Activated CD8-positive, alpha-beta memory T cell treated with anti-CD3 and anti-CD28 coated beads, Interleukin-2, amount 50 U/mL, for 1 hour (primary cell): ENCODE measurements around the gene TNXB.
A peak's percentile ranks its signal among the peaks of the same experiment; 100 is the strongest.

Experiments
- DNase-seq: peaks from one replicate; pipeline ENCODE4 v3.0.0-alpha.2; 2020; ENCODE audit errors: extremely low read depth

Gene TNXB, protein sequence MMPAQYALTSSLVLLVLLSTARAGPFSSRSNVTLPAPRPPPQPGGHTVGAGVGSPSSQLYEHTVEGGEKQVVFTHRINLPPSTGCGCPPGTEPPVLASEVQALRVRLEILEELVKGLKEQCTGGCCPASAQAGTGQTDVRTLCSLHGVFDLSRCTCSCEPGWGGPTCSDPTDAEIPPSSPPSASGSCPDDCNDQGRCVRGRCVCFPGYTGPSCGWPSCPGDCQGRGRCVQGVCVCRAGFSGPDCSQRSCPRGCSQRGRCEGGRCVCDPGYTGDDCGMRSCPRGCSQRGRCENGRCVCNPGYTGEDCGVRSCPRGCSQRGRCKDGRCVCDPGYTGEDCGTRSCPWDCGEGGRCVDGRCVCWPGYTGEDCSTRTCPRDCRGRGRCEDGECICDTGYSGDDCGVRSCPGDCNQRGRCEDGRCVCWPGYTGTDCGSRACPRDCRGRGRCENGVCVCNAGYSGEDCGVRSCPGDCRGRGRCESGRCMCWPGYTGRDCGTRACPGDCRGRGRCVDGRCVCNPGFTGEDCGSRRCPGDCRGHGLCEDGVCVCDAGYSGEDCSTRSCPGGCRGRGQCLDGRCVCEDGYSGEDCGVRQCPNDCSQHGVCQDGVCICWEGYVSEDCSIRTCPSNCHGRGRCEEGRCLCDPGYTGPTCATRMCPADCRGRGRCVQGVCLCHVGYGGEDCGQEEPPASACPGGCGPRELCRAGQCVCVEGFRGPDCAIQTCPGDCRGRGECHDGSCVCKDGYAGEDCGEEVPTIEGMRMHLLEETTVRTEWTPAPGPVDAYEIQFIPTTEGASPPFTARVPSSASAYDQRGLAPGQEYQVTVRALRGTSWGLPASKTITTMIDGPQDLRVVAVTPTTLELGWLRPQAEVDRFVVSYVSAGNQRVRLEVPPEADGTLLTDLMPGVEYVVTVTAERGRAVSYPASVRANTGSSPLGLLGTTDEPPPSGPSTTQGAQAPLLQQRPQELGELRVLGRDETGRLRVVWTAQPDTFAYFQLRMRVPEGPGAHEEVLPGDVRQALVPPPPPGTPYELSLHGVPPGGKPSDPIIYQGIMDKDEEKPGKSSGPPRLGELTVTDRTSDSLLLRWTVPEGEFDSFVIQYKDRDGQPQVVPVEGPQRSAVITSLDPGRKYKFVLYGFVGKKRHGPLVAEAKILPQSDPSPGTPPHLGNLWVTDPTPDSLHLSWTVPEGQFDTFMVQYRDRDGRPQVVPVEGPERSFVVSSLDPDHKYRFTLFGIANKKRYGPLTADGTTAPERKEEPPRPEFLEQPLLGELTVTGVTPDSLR (N-terminal part only)

GRCh38 chr6:32109114-32109764 lies at the start of gene TNXB:
Gene TNXB, minus strand, starts transcription at chr6:32109338. Its CDS starts 11,140 bp downstream, at chr6:32098198.
- no peak for DNase-seq

DNA sequence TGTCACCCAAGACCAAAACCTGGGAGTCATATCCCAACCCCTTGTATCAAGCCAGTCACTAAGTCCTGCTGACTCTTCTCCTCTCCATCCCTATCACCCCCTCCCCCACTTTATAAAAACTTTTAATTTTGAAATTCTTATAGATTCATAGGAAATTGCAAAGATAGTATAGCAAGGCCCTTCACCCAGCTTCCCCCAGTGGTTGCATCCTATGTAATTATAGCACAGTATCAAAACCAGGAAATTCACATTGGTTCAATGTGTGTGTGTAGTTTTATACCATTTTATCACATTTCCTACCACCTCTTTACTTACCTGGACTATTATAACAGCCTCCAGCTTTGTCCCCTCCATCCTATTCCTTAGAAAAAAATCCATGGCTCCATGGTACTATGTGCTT lies 48.9 kb upstream of the TNXB start:
- no peak for DNase-seq

DNA sequence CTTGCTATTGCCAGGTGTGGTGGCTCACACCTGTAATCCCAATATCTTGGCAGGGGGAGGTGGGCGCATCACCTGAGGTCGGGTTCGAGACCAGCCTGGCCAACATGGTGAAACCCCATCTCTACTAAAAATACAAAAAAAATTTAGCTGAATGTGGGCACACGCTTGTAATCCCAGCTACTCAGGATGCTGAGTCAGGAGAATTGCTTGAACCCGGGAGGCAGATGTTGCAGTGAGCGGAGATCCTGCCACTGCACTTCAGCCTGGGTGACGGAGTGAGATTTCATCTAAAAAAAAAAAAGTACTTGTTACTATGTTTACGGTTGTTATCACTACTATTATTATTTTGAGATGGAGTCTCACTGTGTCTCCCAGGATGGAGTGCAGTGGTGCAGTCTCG lies 47.8 kb upstream of the TNXB start:
- no peak for DNase-seq

DNA sequence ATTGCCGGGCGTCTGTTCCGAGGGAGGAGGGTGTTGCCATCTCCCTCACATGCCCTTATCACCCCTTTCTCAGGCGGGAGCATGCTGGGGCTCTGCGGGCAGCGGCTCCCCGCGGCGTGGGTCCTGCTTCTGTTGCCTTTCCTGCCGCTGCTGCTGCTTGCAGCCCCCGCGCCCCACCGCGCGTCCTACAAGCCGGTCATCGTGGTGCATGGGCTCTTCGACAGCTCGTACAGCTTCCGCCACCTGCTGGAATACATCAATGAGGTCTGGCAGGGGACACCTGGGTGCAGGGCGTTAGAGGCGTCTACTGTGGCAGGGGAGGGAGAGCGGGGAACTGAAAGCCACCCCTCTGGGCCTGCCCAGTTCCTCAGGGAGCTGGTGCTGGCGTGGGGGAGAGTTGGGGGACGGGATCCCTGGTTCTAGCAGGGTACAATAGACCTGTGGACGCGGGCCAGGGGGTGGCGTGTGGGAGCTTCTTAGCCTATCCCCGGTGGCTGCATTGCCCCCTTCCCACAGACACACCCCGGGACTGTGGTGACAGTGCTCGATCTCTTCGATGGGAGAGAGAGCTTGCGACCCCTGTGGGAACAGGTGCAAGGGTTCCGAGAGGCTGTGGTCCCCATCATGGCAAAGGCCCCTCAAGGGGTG lies 45.5 kb upstream of the TNXB start:
- no peak for DNase-seq

DNA sequence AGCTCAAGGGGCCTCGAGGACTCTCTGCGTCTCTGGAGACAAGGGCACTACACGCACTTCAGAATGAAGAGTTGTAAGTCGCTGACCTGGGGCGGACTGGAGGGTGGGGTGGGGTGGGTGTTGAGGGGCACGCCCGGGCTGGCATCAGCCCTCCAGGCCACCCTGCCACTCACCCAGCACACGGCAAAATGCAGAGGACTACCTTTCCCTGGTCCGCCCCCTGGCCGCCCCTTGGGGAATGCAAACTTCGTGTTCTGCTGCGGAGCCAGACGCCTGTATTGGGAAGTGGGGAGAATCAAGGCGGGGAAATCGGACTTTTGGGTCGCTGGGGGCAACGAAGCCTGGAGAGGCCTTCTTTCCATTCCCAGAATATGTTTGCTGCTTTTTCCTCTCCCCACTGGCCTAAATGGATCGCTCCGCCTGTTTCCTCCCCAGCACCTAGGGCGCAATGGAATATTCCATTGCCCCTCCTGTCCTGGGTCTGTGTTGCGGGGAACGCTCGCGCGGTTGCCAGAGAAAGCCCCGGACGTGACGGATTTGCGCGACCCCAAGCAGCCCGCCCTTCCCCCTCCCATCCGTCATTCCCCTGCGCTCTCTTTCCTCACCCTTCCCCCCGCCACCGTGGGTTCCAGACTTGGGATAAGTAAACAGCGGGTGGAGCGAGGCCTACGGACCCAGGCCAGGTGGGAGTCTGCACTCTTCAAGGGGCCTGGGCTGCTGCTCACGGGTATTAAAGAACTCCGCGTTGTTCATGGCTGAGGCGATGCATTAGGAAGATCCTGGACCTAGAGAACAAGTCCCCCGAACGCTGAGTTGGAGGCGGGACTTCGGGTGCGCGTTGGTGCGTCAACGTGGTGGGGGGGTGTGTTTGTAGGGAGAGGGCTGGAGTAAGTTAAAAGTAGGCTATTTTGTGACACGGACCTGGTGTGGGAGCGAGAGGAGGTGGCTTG lies 44.7 kb upstream of the TNXB start, which contains the start of gene PPT2:
Gene PPT2 (plus strand): TSS at position 578 of the 950 bp plus-strand sequence. CDS start 454 bp downstream, outside the sequence.
- DNase-seq = peak; percentile 62

DNA sequence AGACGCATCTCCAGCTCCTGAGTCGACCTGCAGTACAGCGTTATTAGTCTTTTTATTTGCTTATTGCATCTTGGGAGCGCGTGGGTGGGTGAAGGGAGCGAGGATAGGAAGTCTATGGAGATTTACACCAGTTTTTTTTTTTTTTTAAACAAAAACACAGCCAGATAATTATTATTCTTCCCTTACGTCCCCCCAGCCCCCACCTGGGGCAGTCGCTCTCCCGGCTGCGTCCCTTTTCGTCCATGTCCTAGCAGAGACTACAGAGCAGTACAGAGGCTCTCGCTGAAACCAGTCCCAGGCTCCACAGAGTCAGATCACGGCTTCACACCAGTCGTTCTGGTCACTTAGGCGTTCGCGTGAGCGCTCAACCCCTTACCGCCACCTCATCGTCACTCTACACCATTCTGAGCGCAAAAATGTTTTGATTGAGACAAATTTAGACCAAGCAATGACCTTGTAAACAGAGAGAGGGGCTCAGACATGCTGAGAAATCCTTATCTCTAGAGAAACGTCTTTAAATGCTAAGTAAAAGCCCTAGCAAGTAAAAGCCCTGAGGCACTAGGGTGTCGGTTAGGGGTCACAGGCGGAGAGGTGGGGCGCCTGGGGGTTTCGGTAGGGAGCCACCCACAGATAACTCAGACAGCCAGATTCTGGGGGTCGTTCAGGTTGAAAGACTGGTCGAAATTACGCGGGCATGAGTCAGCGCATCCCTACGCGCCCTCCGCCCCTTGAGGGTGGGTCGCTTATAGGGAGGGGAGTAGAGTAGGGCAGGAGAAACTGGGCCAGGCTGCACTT lies 43.8 kb upstream of the TNXB start:
- DNase-seq = no peak

GRCh38 chr6:32151863-32152768 lies 43.0 kb upstream of the TNXB start, which contains the start of gene PRRT1:
Gene PRRT1, minus strand, starts transcription at chr6:32151939. Its CDS starts 112 bp downstream, at chr6:32151827.
- DNase-seq = no peak

- no peak for DNase-seq
These were observed 42.2 kb upstream of the TNXB start for GRCh38 chr6:32151181-32151862.

DNA sequence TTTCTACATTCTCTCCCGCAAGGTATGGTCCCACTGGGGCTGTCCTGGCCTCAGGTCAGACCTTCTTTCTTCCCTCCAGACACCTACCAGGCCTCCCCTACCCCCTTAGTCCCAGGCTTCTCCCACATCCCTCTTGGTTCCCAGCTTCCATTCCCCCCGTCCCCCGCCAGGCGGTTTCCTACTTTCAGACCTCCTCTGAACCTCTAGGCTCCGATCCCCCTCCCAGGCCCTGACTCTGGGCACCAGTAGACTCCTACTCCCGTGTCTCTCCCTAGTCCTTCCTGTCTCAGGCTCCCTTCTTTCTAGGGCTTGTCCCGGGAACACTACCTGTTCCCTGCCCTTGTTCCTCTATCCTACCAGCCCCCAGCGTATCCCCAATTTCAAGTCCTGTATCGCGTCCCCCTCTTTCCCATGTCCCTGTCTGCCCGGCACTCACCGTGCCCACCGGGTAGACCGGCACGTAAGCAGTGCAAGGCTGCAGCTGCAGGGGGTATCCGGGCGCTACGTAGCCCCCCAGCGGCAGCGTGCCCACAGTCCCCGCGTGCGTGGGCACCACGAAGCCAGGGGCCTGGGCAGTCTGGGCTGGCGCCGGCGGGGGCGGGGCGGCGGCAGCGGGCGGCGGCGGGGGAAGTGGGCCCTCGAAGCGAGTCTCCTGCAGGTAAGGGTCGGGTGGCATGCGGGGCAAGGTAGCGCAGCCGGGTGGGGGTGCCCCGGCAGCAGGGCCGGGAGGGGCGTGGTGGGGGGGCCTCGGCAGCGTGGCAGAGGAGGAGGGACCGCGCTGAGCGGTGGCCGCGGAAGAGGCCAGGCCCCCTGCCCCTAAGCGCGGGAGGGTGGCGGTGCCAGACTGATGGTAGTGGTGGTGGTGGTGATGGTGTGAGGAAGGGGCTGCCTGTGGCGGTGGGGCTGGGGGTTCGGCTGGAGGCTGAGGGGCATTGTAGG lies 41.1 kb upstream of the TNXB start:
- no peak for DNase-seq

DNA sequence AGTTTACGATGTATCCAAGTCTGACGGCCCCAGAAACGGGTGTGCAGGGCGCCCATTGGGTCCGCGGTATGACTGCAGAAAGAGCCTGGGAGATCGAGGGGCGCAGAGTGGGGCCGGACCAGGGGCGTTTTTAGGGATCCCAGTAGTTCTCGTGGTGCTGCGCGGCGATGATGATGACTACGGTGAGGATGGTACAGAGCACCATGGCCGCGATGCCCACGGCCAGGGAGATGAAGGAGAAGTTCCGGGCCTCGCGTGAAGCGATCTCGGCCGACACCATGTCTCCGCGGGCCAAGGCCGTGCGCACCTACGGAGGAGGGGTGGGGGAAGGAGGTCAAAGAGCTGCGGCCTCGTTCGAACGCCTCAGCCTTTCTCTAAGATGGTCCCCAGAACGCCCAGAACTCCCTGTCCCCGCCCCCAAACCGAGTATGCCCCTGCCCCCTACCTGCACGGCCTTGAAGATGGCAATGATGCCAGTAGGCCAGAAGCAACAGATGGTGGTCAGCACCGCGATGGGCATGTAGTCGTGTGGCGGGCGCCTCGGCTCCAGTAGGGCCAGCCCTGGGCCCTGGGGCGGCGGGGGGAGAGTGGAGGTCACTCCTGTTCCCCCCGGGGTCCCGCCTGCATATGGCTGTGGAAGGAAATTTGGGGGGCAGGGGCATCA lies 40.1 kb upstream of the TNXB start:
- DNase-seq = no peak

DNA sequence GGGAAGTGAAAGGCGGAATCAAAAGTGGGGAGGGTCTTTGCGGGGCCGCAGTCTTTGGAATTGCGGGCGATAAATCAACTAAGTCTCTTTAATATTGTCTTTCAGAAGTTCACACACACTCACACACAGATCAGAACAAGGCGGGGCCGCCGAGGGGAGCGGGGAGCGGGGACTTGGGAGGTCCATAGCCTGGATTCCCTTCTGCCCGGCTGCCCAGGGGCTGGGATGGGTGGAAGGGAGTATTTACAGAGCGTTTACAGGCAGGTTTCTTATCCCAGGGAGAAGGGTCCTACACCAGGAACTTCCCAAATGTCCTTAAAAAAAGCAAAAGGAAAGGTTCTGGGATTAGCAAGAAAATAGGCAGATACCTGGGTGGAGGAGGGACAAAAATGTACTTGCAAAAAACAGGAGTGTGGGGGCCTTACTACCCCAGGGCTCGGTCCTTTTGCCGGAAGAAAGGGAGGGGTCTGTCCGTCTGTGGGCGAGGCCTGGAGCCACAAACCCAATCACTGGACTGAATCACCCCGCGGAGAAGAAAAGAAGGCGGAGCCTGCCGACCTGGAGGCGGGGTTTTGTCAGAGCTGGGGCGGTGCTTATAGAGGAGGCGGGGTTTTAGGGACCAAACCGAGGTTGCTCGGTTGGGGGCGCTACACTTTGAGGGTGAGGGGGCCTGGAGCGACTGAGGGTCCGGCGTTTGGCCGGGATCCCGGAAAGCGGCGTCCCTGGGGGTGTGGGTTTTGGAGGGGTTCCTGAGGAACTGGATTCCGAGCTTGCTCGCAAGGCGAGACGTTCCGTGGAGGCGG lies 39.4 kb upstream of the TNXB start:
- DNase-seq = no peak

DNA sequence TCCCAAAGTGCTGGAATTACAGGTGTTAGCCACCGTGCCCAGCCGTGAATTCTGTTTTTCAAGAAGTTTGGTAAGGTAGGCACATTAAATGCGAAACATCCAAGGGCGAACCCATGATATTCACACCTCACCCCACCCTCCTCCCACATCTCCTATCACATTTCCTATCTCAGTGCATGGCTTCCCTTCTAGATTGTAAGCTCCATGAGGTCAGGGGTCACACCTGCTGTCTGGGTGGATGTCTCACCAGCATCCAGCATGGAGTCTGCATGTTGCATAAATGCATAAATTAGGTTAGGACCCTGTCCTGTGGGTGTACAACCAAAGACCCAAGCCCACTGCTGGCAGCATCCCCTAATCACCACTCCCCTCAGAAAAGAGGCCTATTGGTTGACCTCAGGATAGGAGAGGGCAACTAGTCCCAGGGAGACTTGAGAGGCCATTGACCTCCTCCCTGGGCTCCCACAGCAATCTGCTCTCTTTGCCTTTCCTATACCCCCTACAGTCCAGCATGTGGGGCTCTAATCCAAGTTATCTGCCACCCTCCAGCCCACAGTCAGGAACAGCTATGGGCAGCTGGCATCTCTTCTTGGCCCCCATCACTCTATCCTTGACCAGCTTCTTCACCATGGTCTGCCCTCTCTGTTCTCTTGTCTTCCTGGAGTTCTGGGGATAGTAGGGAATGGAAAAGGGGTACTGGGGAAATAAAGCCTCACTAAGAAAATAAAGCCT lies 38.4 kb upstream of the TNXB start:
- no peak for DNase-seq

DNA sequence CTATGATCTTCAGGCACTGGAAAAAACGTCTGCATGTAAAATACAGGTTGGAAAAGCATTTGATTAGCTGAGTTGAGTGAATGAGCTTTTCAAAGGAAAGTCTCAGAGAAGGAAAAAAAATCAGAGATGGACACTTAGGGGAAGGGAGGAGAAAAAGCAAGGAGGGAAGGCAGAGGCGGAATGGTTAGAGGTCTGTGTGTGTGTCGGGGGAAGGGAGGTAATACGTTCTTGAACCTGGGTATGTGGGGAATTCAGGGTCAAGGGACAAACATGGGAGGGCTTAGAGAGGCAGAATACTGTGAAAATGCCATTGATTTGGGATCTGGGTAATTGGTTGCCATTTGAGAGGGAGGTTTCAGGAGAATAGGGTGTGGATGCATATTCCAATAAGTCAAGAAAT lies 37.5 kb upstream of the TNXB start:
- DNase-seq = no peak

- no peak for DNase-seq
These were observed 37.1 kb upstream of the TNXB start for GRCh38 chr6:32146287-32146686.
